Heart right ventricle (tissue), 16 donors: Measurements from ENCODE around the gene PAPSS2. TPM values are rescaled to one million over a fixed set of nuclear protein-coding genes. Genes with fewer than 3 reads are reported as not detected.

Source experiments
- ATAC-seq, 8 donors: fragments of 200-7000 bp; cut with Tn5 transposase; one replicate each; pipeline ENCODE4 v1.9.1; 2020; ENCODE audit warnings: mild to moderate bottlenecking in 8 of 8, moderate library complexity in 8 of 8, moderate number of reproducible peaks in 1 of 8
- DNase-seq, 2 donors: peaks; one replicate each; pipeline ENCODE4 v3.0.0-alpha.2; 2020
- H3K27ac ChIP-seq, 10 donors: fragments of 200-600 bp; sonication (generic) in 2 of 10; one replicate each; pipeline versions ENCODE4 v1.5.0 to v1.8.0; 2020 to 2022; ENCODE audit warnings: mild to moderate bottlenecking in 3 of 10
- H3K27me3 ChIP-seq, 7 donors: fragments of 200-600 bp; one replicate each; pipeline ENCODE4 v1.8.0; 2021 to 2022; ENCODE audit warnings: mild to moderate bottlenecking in 2 of 7
- H3K36me3 ChIP-seq, 9 donors: fragments of 200-600 bp; sonication (generic) in 1 of 9; one replicate each; pipeline versions ENCODE4 v1.5.0 to v1.8.0; 2020 to 2022; ENCODE audit warnings: mild to moderate bottlenecking in 2 of 9
- H3K4me1 ChIP-seq, 9 donors: fragments of 200-600 bp; sonication (generic) in 1 of 9; one replicate each; pipeline versions ENCODE4 v1.5.0 to v1.8.0; 2020 to 2022; ENCODE audit warnings: mild to moderate bottlenecking in 4 of 9
- H3K4me3 ChIP-seq, 10 donors: fragments of 200-600 bp; sonication (generic) in 2 of 10; one replicate each; pipeline versions ENCODE4 v1.5.0 to v1.8.0; 2020 to 2022; ENCODE audit warnings: mild to moderate bottlenecking in 7 of 10, moderate library complexity in 2 of 10
- H3K9me3 ChIP-seq, 11 donors: fragments of 200-600 bp in 10 of 11; sonication (generic) in 2 of 11; one replicate each; pipeline versions ENCODE4 v1.5.0 to v1.8.0; 2013 to 2022; ENCODE audit warnings: mild to moderate bottlenecking in 2 of 11, control low read depth in 1 of 11, moderate library complexity in 1 of 11
- whole genome bisulfite sequencing, 2 donors: extraction: QIAGEN DNeasy Blood & Tissue Kit; methylation state at CpG; one replicate each; pipeline ENCODE4 v1.1.7; 2013; ENCODE audit warnings: inconsistent platforms in 1 of 2; 5-methylcytosine and 5-hydroxymethylcytosine counted together
- intact Hi-C, 10 donors: fragments of 100-400 bp; cut with DNase I; formaldehyde crosslinking; loops; one replicate each; pipeline versions ENCODE4 v1.11.1 to v1.14.2; 2022
- polyA plus RNA-seq, 2 donors: library from polyadenylated mRNA; stranded (reverse); fragments of 200-250 nt; gene quantifications; one replicate each; pipeline ENCODE4 v1.2.3, GENCODE V29; 2013
- total RNA-seq, 10 donors: library from RNA; stranded (reverse); fragmentation: NEBNext Ultra II Directional in 3 of 10; extraction: Animal tissue kit (Norgen Biotek cat#: 25700) in 3 of 10; gene quantifications; one replicate each; pipeline versions ENCODE4 v1.2.1 to v1.2.4, GENCODE V29; 2021 to 2023
- TF ChIP-seq, protein P1 (sequence below), 9 donors: fragments of 200-600 bp; sonication (generic) in 2 of 9; IDR thresholded peaks; one replicate each; pipeline versions ENCODE4 v1.5.0 to v1.8.0; 2021 to 2022; ENCODE audit warnings: antibody characterized with exemption in 9 of 9, mild to moderate bottlenecking in 5 of 9, moderate library complexity in 1 of 9
- donor health status: Arrhythmogenic right ventricular cardiomyopathy.
- donor health status: ischemic (EF 13 %, LVEDD 7.1; RV severe dilation, severe dysfunction).
- donor health status: healthy with polysubstance abuse.
- donor health status: DM: no; HTN: yes; CAD: no.
- donor health status: DM: no; HTN: no; CAD: no.
- donor health status: ischemic (EF 25% LVEDD 6.9; RV normal size, moderate dysfunction).
- donor health status: ischemic (EF 25% LVEDD 5.7; RV mildly dilated, moderate dysfunction).
- donor health status: healthy.
- donor health status: DM: yes; HTN: yes; CAD: no.
- donor health status: Ischemic cardiomyopathy.
- donor health status: ischemic (EF 35%, LVEDD 5.7; RV mildly dilated, moderate dysfunction).
- donor health status: nonischemic (EF 11% LVEDD 7.7; RV severe dilation, severe dysfunction).
- donor health status: DM: yes; HTN: yes; CAD: no.
- donor health status: PGD.
- donor health status: ischemic (EF 29% LVEDD 5.4; RV normal size, mild dysfunction).
- donor health status: nonischemic (EF 23%, LVEDD 6.1; RV moderate dilation, normal function).

The PAPSS2 gene
- total and polyA plus RNA-seq, 12 donors, result 3.3 to 10.9 (median 6.2) TPM

GRCh38 chr10:87636313-87636915 is 23.3 kb upstream of the PAPSS2 start:
- TF ChIP-seq, protein P1, sequence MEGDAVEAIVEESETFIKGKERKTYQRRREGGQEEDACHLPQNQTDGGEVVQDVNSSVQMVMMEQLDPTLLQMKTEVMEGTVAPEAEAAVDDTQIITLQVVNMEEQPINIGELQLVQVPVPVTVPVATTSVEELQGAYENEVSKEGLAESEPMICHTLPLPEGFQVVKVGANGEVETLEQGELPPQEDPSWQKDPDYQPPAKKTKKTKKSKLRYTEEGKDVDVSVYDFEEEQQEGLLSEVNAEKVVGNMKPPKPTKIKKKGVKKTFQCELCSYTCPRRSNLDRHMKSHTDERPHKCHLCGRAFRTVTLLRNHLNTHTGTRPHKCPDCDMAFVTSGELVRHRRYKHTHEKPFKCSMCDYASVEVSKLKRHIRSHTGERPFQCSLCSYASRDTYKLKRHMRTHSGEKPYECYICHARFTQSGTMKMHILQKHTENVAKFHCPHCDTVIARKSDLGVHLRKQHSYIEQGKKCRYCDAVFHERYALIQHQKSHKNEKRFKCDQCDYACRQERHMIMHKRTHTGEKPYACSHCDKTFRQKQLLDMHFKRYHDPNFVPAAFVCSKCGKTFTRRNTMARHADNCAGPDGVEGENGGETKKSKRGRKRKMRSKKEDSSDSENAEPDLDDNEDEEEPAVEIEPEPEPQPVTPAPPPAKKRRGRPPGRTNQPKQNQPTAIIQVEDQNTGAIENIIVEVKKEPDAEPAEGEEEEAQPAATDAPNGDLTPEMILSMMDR (IDR thresholded peaks at IDR 0.05), result no peak
- no peak for DNase-seq
- intact Hi-C loops, result no loop called here

GRCh38 chr10:87639493-87639892 is 20.2 kb upstream of the PAPSS2 start:
- WGBS, 2 donors, result 83 to 86% methylated on average over 3 of the region's 3 CpGs

More at GRCh38 chr10:87636313-87636915, 23.3 kb upstream of the PAPSS2 start:
- Histone ChIP-seq H3K4me1 (peaks cover 0 to 10% (median 0%) of the 10 kb centered on the region in 9 donors), H3K27ac (no peak overlapping the region), H3K4me3 (no peak overlapping the region), H3K36me3 (no peaks in the 10 kb centered on the region), H3K27me3 (no peaks in the 10 kb centered on the region), H3K9me3 (no peaks in the 10 kb centered on the region)
- ATAC-seq, result no peak
- WGBS, 2 donors, result 89 to 93% methylated on average over 3 of the region's 3 CpGs

GRCh38 chr10:87640043-87640442 is 19.6 kb upstream of the PAPSS2 start:
- Histone ChIP-seq H3K9me3 (no peaks in the 10 kb centered on the region), H3K36me3 (no peaks in the 10 kb centered on the region), H3K27me3 (no peaks in the 10 kb centered on the region), H3K4me3 (no peak overlapping the region), H3K27ac (no peak overlapping the region), H3K4me1 (peaks cover 0 to 10% (median 0%) of the 10 kb centered on the region in 9 donors)
- DNase-seq (no peak), ATAC-seq (no peak)
- intact Hi-C loops, result no loop called here
- TF ChIP-seq, protein P1 (IDR thresholded peaks at IDR 0.05), result no peak

More at GRCh38 chr10:87639493-87639892, 20.2 kb upstream of the PAPSS2 start:
- intact Hi-C loops, result no loop called here
- DNase-seq, result no peak
- H3K9me3 ChIP-seq, result no peaks in the 10 kb centered on the region
- H3K36me3 ChIP-seq, result no peaks in the 10 kb centered on the region
- no peak for ATAC-seq
- no peak overlapping the region for H3K27ac ChIP-seq
- peaks cover 0 to 10% (median 0%) of the 10 kb centered on the region in 9 donors for H3K4me1 ChIP-seq
- H3K4me3 ChIP-seq, result no peak overlapping the region
- no peaks in the 10 kb centered on the region for H3K27me3 ChIP-seq
- TF ChIP-seq, protein P1 (IDR thresholded peaks at IDR 0.05), result no peak

DNA sequence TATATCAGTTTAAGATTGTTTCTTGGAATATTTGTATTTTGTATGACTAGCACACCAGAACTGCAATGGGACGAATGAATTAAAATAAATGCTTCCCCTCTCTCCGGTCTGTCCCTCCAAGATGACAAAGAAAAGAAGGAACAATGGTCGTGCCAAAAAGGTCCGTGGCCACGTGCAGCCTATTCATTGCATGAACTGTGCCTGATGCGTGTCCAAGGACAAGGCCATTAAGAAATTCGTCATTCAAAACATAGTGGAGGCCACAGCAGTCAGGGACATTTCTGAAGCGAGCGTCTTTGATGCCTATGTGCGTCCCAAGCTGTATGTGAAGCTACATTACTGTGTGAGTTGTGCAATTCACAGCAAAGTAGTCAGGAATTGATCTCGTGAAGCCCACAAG is 17.2 kb upstream of the PAPSS2 start:
- H3K36me3 ChIP-seq, result no peaks in the 10 kb centered on the region
- DNase-seq, result no peak
- no peak overlapping the region for H3K4me3 ChIP-seq
- H3K27me3 ChIP-seq, result no peaks in the 10 kb centered on the region
- H3K4me1 ChIP-seq, result no peaks in the 10 kb centered on the region
- H3K27ac ChIP-seq, result no peak overlapping the region
- peaks cover 0 to 9% (median 0%) of the 10 kb centered on the region in 11 donors for H3K9me3 ChIP-seq
- intact Hi-C loops, result no loop called here
- TF ChIP-seq, protein P1 (IDR thresholded peaks at IDR 0.05), result no peak
- no peak for ATAC-seq
- 90% methylated on average over 11 of the region's 11 CpGs for WGBS, 2 donors
